ENCODE results near the gene SAPCD2.

Gene SAPCD2

DNA sequence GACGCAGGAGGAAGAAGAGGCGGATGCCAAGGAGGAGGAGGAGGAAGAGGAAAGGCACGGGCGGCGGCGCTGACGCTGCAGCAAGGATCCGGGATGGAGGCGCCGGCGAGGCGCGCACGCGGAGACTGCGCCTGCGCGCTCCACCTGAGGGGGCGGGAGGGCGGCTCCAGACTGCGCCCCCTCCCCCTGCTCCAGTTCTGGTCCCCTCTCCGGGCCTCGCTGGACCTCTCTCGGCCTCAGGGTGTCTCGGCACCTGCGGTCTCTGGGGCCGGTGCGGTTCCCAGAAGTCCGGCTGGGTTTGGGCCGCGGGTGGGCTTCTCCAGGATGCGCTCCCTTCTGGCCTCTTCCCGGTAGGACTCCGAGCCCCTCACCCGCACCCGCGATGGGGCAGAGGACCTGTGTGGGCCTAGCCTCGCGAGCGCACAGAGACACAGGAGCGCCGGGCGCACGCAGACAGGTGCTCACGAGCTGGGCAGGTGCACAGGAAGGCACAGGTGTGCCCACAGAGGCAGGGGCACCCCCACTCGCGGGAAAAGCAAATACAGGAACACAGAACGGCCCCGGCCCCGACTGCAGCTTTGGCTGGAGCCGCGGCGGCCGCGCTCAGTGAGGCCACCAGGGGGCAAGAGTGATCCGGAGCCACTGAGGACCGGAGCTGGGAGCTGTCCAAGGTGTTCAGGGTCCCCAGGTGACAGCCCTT, 24.1 kb downstream of the SAPCD2 start, which contains the start of gene NPDC1:
TSS of gene NPDC1 (minus strand) at position 90 of the 700 bp plus-strand sequence. CDS start 188 bp downstream, outside the sequence.
- Histone ChIP-seq H3K4me1 (ENCODE audit: insufficient read depth, low read length) (peaks cover 10% of the 10 kb centered on the region), H3K9me3 (ENCODE audit: low read length) (no peaks in the 10 kb centered on the region), H3K27me3 (ENCODE audit: control insufficient read depth in 1 of 2, insufficient read depth in 2 of 2, low read length in 2 of 2) (peaks cover 5 to 40% of the 10 kb centered on the region in 2 donors), H3K27ac (ENCODE audit: low read depth, low read length) (peak within 1 kb of the TSS; percentile 42), H3K36me3 (ENCODE audit: insufficient read depth, low read length) (no peaks in the 10 kb centered on the region), H3K4me3 (ENCODE audit: low read depth in 1 of 2, low read length in 2 of 2) (peak within 1 kb of the TSS; percentile 62 to 74), H3K9ac (ENCODE audit: low read length) (no peak within 1 kb of the TSS)

DNA sequence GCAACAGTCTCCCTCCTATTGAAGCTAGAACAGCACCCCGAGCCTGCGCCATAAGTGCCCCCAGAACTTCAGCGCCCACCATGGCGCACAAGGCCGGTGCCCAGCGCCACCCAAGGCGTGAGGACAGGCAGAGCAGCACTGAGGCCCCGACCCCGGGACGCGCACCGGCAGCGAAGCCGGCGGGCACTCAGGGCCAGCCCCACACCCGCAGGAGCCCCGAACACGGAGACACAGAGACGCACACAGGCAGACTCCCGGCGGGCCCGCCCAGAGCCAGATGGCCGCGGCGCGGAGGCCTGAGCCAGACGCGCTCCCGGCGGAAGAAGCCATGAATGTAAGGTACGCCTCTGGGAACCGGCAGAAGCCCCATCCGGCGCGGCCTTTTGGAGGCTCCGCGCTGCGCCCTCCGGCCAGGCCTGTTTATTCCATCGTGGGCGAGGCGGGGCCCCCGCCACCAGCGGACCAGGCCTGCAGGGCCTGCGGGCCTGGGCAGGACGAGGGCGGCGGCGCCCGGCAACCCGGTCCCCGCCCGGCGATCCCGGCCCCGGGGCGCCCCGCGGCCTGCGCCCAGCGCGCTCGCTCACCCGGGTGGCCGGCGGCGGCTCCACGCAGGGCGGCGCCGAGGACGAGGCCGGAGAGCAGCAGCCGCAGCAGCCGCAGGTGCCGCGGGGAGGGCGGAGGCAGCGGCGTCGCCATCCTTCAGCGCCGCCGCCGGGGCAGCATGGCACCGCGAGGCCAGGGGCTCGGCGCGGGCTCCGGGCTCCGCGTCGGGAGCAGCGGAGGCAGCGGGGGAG, 24.9 kb downstream of the SAPCD2 start:
- Histone ChIP-seq H3K9me3 (ENCODE audit: low read length) (no peaks in the 10 kb centered on the region), H3K27me3 (ENCODE audit: control insufficient read depth in 1 of 2, insufficient read depth in 2 of 2, low read length in 2 of 2) (peaks cover 5 to 32% of the 10 kb centered on the region in 2 donors), H3K27ac (ENCODE audit: low read depth, low read length) (peak overlapping the region; percentile 42), H3K4me1 (ENCODE audit: insufficient read depth, low read length) (peaks cover 10% of the 10 kb centered on the region), H3K36me3 (ENCODE audit: insufficient read depth, low read length) (no peaks in the 10 kb centered on the region), H3K4me3 (ENCODE audit: low read depth in 1 of 2, low read length in 2 of 2) (peak overlapping the region; percentile 62 to 74), H3K9ac (ENCODE audit: low read length) (no peak overlapping the region)

DNA sequence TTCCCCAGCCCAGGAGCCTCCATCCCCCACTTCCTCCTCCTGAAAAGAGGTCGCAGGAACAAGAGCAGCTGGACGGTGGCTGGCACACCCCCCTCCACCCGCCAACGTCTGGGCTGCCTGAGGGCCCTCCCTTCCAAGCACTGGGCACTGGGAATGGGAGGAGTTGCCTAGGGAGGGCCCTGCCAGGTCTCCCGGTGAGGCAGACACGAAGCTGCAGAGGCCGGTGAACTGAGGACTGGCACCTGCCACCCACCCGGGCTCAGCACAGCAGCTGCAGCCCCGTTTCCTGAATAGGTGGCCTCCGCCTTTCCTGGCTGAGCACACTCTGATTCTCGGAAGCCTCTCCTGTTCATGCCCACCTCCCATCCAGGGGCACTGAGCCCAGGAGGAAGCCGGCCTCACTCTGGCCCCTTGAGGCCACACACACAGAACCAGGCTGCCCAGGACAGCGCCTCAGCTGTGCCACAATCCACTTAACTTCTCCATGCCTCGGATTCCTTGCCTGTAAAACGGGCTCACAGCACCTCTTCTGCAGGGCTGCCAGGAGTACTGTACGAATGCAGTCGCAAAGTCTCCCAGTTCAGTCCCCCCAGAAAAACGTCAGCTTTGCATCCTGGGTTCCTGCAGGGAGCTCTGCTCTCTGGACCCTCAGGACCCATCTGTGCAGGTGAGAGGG, 25.7 kb downstream of the SAPCD2 start:
- peaks cover 10% of the 10 kb centered on the region for H3K4me1 ChIP-seq (ENCODE audit: insufficient read depth, low read length)
- H3K4me3 ChIP-seq (ENCODE audit: low read depth in 1 of 2, low read length in 2 of 2): peak overlapping the region; percentile 61 to 62
- no peaks in the 10 kb centered on the region for H3K9me3 ChIP-seq (ENCODE audit: low read length)
- no peak overlapping the region for H3K9ac ChIP-seq (ENCODE audit: low read length)
- no peaks in the 10 kb centered on the region for H3K36me3 ChIP-seq (ENCODE audit: insufficient read depth, low read length)
- H3K27me3 ChIP-seq (ENCODE audit: control insufficient read depth in 1 of 2, insufficient read depth in 2 of 2, low read length in 2 of 2): peaks cover 3 to 24% of the 10 kb centered on the region in 2 donors
- no peak overlapping the region for H3K27ac ChIP-seq (ENCODE audit: low read depth, low read length)

DNA sequence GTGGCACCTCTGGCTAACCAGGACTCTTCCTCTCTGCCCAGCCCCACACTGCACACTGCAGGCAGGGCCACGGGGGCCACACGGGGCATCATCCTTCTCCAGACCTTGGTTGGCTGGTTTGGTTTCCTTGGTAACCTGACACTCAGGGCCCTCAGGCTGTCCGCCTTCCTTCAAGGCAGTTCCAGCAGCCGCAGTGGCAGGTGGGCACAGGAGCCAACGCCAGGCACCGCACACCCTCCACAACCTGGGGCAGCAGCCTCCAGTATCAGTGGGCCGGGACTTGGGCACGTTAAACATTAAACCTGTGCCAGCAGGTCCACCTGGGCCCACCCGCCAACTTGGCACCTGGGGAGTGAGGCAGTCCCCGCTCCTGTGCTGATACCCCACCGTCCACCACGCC, 26.3 kb downstream of the SAPCD2 start:
- peaks cover 0 to 18% of the 10 kb centered on the region in 2 donors for H3K27me3 ChIP-seq (ENCODE audit: control insufficient read depth in 1 of 2, insufficient read depth in 2 of 2, low read length in 2 of 2)
- H3K4me1 ChIP-seq (ENCODE audit: insufficient read depth, low read length): peaks cover 10% of the 10 kb centered on the region
- H3K9me3 ChIP-seq (ENCODE audit: low read length): no peaks in the 10 kb centered on the region
- no peak overlapping the region for H3K9ac ChIP-seq (ENCODE audit: low read length)
- H3K27ac ChIP-seq (ENCODE audit: low read depth, low read length): no peak overlapping the region
- H3K36me3 ChIP-seq (ENCODE audit: insufficient read depth, low read length): peaks cover 4% of the 10 kb centered on the region
- no peak overlapping the region for H3K4me3 ChIP-seq (ENCODE audit: low read depth in 1 of 2, low read length in 2 of 2)

DNA sequence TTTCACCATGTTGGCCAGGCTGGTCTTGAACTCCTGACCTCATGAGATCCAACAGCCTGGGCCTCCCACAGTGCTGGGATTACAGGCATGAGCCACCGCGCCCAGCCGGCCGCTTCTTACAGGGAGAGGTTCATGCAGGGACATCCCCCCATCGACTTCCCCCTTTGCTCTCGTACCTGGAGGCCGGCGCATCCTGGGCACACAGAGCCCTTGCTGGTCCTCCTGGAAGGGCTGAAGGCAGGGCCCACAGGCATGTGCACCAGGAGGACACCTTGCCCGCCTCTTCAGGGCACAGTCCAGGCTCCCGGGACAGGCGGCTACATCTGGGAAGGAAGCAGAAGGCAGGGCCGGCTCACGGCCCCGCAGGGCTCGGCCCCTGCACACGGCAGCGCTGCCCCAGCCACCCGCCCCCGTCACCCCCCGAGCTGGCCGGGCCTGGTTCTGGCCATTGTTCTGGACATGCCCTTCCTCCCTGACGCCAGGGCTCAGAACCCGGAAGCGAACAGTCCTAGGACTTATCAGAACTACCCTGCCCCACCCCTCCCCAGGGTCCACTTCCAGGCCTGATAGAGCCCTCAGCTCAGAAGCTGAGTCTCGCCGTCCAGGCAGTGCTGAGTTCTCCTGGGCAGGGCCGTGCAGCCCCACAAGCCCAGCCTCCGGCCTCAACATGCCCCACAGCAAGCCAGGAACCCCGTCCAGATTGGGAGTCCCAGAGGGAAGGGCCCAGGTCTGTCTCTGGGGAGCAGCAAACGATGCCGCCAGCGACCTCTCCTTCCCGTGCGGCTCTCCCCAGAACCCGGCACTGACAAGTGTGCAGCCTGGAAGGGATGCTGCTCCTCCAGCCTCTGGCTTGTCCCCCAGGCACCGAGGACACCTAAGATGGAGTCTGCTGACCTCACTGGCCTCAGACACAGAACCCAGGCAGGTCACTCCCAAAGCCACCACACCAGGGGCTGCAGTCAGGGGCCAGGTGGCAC, 27.3 kb downstream of the SAPCD2 start:
- H3K9ac ChIP-seq (ENCODE audit: low read length): no peak overlapping the region
- H3K27ac ChIP-seq (ENCODE audit: low read depth, low read length): no peak overlapping the region
- H3K4me3 ChIP-seq (ENCODE audit: low read depth in 1 of 2, low read length in 2 of 2): no peak overlapping the region
- H3K9me3 ChIP-seq (ENCODE audit: low read length): no peaks in the 10 kb centered on the region
- peaks cover 0 to 13% of the 10 kb centered on the region in 2 donors for H3K27me3 ChIP-seq (ENCODE audit: control insufficient read depth in 1 of 2, insufficient read depth in 2 of 2, low read length in 2 of 2)
- H3K4me1 ChIP-seq (ENCODE audit: insufficient read depth, low read length): peaks cover 10% of the 10 kb centered on the region
- peaks cover 9% of the 10 kb centered on the region for H3K36me3 ChIP-seq (ENCODE audit: insufficient read depth, low read length)

- no peak overlapping the region for H3K9ac ChIP-seq (ENCODE audit: low read length)
- H3K27me3 ChIP-seq (ENCODE audit: control insufficient read depth in 1 of 2, insufficient read depth in 2 of 2, low read length in 2 of 2): no peaks in the 10 kb centered on the region
- no peaks in the 10 kb centered on the region for H3K9me3 ChIP-seq (ENCODE audit: low read length)
- H3K4me1 ChIP-seq (ENCODE audit: insufficient read depth, low read length): peaks cover 10% of the 10 kb centered on the region
- no peak overlapping the region for H3K27ac ChIP-seq (ENCODE audit: low read depth, low read length)
- peaks cover 9% of the 10 kb centered on the region for H3K36me3 ChIP-seq (ENCODE audit: insufficient read depth, low read length)
- no peak overlapping the region for H3K4me3 ChIP-seq (ENCODE audit: low read depth in 1 of 2, low read length in 2 of 2)
These were observed 29.2 kb downstream of the SAPCD2 start for GRCh38 chr9:137041124-137041523.

GRCh38 chr9:137040568-137040967, 29.8 kb downstream of the SAPCD2 start:
- H3K4me1 ChIP-seq (ENCODE audit: insufficient read depth, low read length): peaks cover 10% of the 10 kb centered on the region
- no peaks in the 10 kb centered on the region for H3K9me3 ChIP-seq (ENCODE audit: low read length)
- no peak overlapping the region for H3K27ac ChIP-seq (ENCODE audit: low read depth, low read length)
- H3K9ac ChIP-seq (ENCODE audit: low read length): no peak overlapping the region
- H3K27me3 ChIP-seq (ENCODE audit: control insufficient read depth in 1 of 2, insufficient read depth in 2 of 2, low read length in 2 of 2): peaks cover 0 to 3% of the 10 kb centered on the region in 2 donors
- no peak overlapping the region for H3K4me3 ChIP-seq (ENCODE audit: low read depth in 1 of 2, low read length in 2 of 2)
- peaks cover 9% of the 10 kb centered on the region for H3K36me3 ChIP-seq (ENCODE audit: insufficient read depth, low read length)

DNA sequence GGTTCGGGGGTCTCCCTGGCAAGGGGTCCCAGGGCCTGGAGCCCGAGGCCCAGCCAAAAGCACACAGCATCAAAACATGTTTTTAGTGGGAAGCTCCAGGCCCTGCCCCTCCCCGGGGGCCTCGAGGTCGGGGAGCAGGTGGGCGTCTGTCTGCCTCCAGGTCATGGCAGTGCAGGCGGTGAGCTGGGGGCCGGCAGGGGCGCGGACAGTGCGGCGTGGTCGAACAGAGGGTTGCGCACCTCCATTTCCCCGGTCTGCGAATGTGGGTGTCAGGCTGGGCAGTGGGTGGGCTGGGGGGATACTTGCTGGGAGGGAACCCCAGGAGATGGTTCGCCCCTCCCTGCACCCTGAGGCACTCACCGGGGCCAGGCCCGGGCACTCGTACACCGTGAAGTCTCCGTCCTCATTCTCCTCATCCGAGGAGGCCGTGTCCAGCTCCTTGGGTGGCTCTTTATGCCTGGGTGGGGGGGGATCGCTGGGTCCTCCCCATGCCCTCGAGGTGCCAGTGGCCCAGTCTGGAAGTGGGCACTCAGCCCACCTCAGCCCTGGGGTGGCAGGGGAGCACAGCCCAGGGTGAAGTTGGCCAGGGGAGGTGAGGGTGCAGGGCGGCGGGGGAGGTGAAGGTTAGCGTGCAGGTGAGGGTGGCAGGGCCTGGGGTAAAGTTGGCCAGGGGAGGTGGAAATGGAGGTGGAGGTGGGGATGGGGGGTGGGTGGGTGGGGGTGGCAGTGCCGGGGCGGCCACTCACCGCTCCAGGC, 30.6 kb downstream of the SAPCD2 start:
- Histone ChIP-seq H3K4me3 (ENCODE audit: low read depth in 1 of 2, low read length in 2 of 2) (no peak overlapping the region), H3K27me3 (ENCODE audit: control insufficient read depth in 1 of 2, insufficient read depth in 2 of 2, low read length in 2 of 2) (peaks cover 3% of the 10 kb centered on the region in 2 donors), H3K27ac (ENCODE audit: low read depth, low read length) (no peak overlapping the region), H3K9ac (ENCODE audit: low read length) (no peak overlapping the region), H3K36me3 (ENCODE audit: insufficient read depth, low read length) (peaks cover 9% of the 10 kb centered on the region), H3K4me1 (ENCODE audit: insufficient read depth, low read length) (peaks cover 6% of the 10 kb centered on the region), H3K9me3 (ENCODE audit: low read length) (no peaks in the 10 kb centered on the region)

DNA sequence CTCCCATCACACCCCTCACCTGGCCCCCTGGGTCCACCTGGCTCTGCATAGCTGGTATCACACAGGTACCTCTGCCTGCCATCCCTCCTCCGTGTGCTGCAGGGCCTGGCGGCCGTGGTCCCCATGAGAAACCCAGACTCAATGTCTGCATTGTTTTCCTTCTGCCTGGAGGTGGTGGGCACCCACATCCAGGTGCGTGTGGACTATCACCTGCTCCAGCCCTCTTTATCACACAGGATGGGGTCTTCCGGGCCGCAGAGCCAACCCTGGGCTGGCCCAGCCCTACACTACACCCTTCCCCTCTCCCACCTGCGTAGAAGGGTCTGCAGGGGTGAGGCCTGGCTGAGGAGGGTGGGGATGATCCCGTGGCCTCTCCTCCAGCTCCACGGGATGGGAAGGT, 31.4 kb downstream of the SAPCD2 start:
- Histone ChIP-seq H3K27me3 (ENCODE audit: control insufficient read depth in 1 of 2, insufficient read depth in 2 of 2, low read length in 2 of 2) (peaks cover 3 to 7% of the 10 kb centered on the region in 2 donors), H3K9ac (ENCODE audit: low read length) (no peak overlapping the region), H3K4me1 (ENCODE audit: insufficient read depth, low read length) (no peaks in the 10 kb centered on the region), H3K9me3 (ENCODE audit: low read length) (no peaks in the 10 kb centered on the region), H3K27ac (ENCODE audit: low read depth, low read length) (no peak overlapping the region), H3K4me3 (ENCODE audit: low read depth in 1 of 2, low read length in 2 of 2) (no peak overlapping the region), H3K36me3 (ENCODE audit: insufficient read depth, low read length) (peaks cover 9% of the 10 kb centered on the region)

GRCh38 chr9:137037483-137037882, 32.9 kb downstream of the SAPCD2 start:
- no peaks in the 10 kb centered on the region for H3K9me3 ChIP-seq (ENCODE audit: low read length)
- H3K9ac ChIP-seq (ENCODE audit: low read length): no peak overlapping the region
- no peaks in the 10 kb centered on the region for H3K4me1 ChIP-seq (ENCODE audit: insufficient read depth, low read length)
- H3K36me3 ChIP-seq (ENCODE audit: insufficient read depth, low read length): peaks cover 9% of the 10 kb centered on the region
- no peak overlapping the region for H3K27ac ChIP-seq (ENCODE audit: low read depth, low read length)
- H3K27me3 ChIP-seq (ENCODE audit: control insufficient read depth in 1 of 2, insufficient read depth in 2 of 2, low read length in 2 of 2): peaks cover 3 to 7% of the 10 kb centered on the region in 2 donors
- H3K4me3 ChIP-seq (ENCODE audit: low read depth in 1 of 2, low read length in 2 of 2): no peak overlapping the region

Measured in muscle layer of colon (tissue), 2 donors.